Lower lobe of right lung (tissue), 2 donors: ENCODE results near the gene GOLGA6L4. TPM values are rescaled to one million over a fixed set of nuclear protein-coding genes. Genes with fewer than 3 reads are reported as not detected.
"Not testable (repeated sequence)": the region's sequence is repeated elsewhere in the genome, so short reads cannot be mapped to it uniquely, and the experiment has no call there.

Experiments used
- ATAC-seq, 2 donors: fragments of 200-7000 bp; cut with Tn5 transposase; one replicate each; pipeline ENCODE4 v1.9.1; 2020 to 2022; ENCODE audit warnings: mild to moderate bottlenecking in 2 of 2, moderate library complexity in 2 of 2
- DNase-seq: peaks from one replicate; pipeline ENCODE4 v3.0.0-alpha.2; 2020
- H3K27ac ChIP-seq: fragments of 200-600 bp; one replicate; pipeline ENCODE4 v1.8.0; 2022
- H3K27me3 ChIP-seq: fragments of 200-600 bp; one replicate; pipeline ENCODE4 v1.8.0; 2022; ENCODE audit warnings: low read depth
- H3K36me3 ChIP-seq: fragments of 200-600 bp; one replicate; pipeline ENCODE4 v1.8.0; 2022; ENCODE audit warnings: mild to moderate bottlenecking
- H3K4me1 ChIP-seq: fragments of 200-600 bp; one replicate; pipeline ENCODE4 v1.8.0; 2022
- H3K4me3 ChIP-seq: fragments of 200-600 bp; one replicate; pipeline ENCODE4 v1.8.0; 2022; ENCODE audit warnings: mild to moderate bottlenecking
- H3K9me3 ChIP-seq: fragments of 200-600 bp; one replicate; pipeline ENCODE4 v1.8.0; 2022
- intact Hi-C: fragments of 100-400 bp; cut with DNase I; formaldehyde crosslinking; loops from one replicate; pipeline ENCODE4 v1.11.0; 2022
- long read RNA-seq: library from polyadenylated mRNA; unstranded; transcript quantifications from one replicate; pipeline ENCODE4 v2.0.0, GENCODE V29; 2021
- total RNA-seq: library from RNA; stranded (reverse); fragmentation: NEBNext Ultra II Directional; extraction: Animal tissue kit (Norgen Biotek cat#: 25700); gene quantifications from one replicate; pipeline ENCODE4 v1.2.1, GENCODE V29; 2021
- donor health status: DM: no; HTN: yes; CAD: no; lungs with severe emphysema.

GOLGA6L4 gene
- 1.6 TPM for total RNA-seq
- long read RNA-seq, result 0 reads

- DNase-seq, H3K36me3 ChIP-seq, H3K27me3 ChIP-seq, ATAC-seq, H3K9me3 ChIP-seq, H3K4me3 ChIP-seq, intact Hi-C loops, H3K4me1 ChIP-seq, H3K27ac ChIP-seq: not testable (repeated sequence)
These were observed at the start of gene GOLGA6L4 for GRCh38 chr15:84235573-84235972. Gene GOLGA6L4 (plus strand): TSS chr15:84235773. CDS start chr15:84235835, 62 bp downstream.

- DNase-seq, H3K36me3 ChIP-seq, H3K4me3 ChIP-seq, H3K9me3 ChIP-seq, H3K27ac ChIP-seq, H3K27me3 ChIP-seq, H3K4me1 ChIP-seq, intact Hi-C loops: not testable (repeated sequence)
- peak; percentile 10 to 11 for ATAC-seq
These were observed 42.6 kb upstream of the GOLGA6L4 start for GRCh38 chr15:84192982-84193381.

GRCh38 chr15:84195603-84196002 lies 40.0 kb upstream of the GOLGA6L4 start:
- H3K27ac ChIP-seq, intact Hi-C loops, H3K27me3 ChIP-seq, DNase-seq, H3K9me3 ChIP-seq, H3K36me3 ChIP-seq, H3K4me3 ChIP-seq, H3K4me1 ChIP-seq: not testable (repeated sequence)
- ATAC-seq, result peak; percentile 88 to 95

GRCh38 chr15:84196530-84197188 lies 38.9 kb upstream of the GOLGA6L4 start:
- H3K9me3 ChIP-seq, H3K27me3 ChIP-seq, H3K36me3 ChIP-seq, DNase-seq, intact Hi-C loops, H3K4me3 ChIP-seq, H3K27ac ChIP-seq, H3K4me1 ChIP-seq: not testable (repeated sequence)
- ATAC-seq, result peak; percentile 69 to 81

GRCh38 chr15:84199865-84200264 lies 35.7 kb upstream of the GOLGA6L4 start:
- not testable (repeated sequence) for H3K4me3 ChIP-seq, DNase-seq
- peak in 1 of 2 donors; percentile 37 for ATAC-seq

GRCh38 chr15:84246441-84246840 lies 10.9 kb downstream of the GOLGA6L4 start:
- H3K4me3 ChIP-seq, H3K4me1 ChIP-seq, ATAC-seq, H3K27ac ChIP-seq, H3K9me3 ChIP-seq, intact Hi-C loops, H3K36me3 ChIP-seq, H3K27me3 ChIP-seq, DNase-seq: not testable (repeated sequence)

More at GRCh38 chr15:84199865-84200264, 35.7 kb upstream of the GOLGA6L4 start:
- H3K27ac ChIP-seq, intact Hi-C loops, H3K4me1 ChIP-seq, H3K9me3 ChIP-seq, H3K36me3 ChIP-seq, H3K27me3 ChIP-seq: not testable (repeated sequence)
